Fibroblast of pulmonary artery (primary cell): ENCODE results near the gene PCDH8.

Experiments
- DNase-seq: peaks from one replicate; pipeline ENCODE4 v3.0.0-alpha.2; 2010; ENCODE audit warnings: low read depth
- H3K4me3 ChIP-seq: replicated peaks from 2 replicates; pipeline ENCODE4 v1.5.1; 2011; ENCODE audit warnings: low read depth, mild to moderate bottlenecking, control low read depth, low read length, moderate library complexity
- CTCF ChIP-seq: IDR thresholded peaks from 2 replicates; pipeline ENCODE4 v1.5.1; 2011; ENCODE audit warnings: mild to moderate bottlenecking, control low read depth, low read length, inconsistent platforms; ENCODE audit errors: missing control alignments

Gene PCDH8

GRCh38 chr13:52804202-52804641 lies 44.2 kb downstream of the PCDH8 start:
- DNase-seq = no peak
- H3K4me3 ChIP-seq = no peak overlapping the region
- TF ChIP-seq CTCF = no peak

- no peak for DNase-seq
- no peak overlapping the region for H3K4me3 ChIP-seq
- no peak for TF ChIP-seq CTCF
Measured at GRCh38 chr13:52800856-52801255, 47.6 kb downstream of the PCDH8 start.

GRCh38 chr13:52798770-52799430 lies 49.5 kb downstream of the PCDH8 start:
- TF ChIP-seq CTCF = no peak
- H3K4me3 ChIP-seq = no peak overlapping the region
- no peak for DNase-seq

- no peak overlapping the region for H3K4me3 ChIP-seq
- no peak for DNase-seq
- no peak for TF ChIP-seq CTCF
Measured at GRCh38 chr13:52797176-52797575, 51.3 kb downstream of the PCDH8 start.

- no peak for TF ChIP-seq CTCF
- no peak for DNase-seq
- no peak overlapping the region for H3K4me3 ChIP-seq
Measured at GRCh38 chr13:52794589-52794988, 53.9 kb downstream of the PCDH8 start.

- no peak for DNase-seq
- no peak for TF ChIP-seq CTCF
- H3K4me3 ChIP-seq = no peak overlapping the region
Measured at GRCh38 chr13:52793515-52794061, 54.9 kb downstream of the PCDH8 start.
